AG09319 (cell line): ENCODE data around the gene MYO7B.

Experiments used
- DNase-seq: peaks from one replicate; pipeline ENCODE4 v3.0.0-alpha.2; 2010; ENCODE audit warnings: low read depth; ENCODE audit errors: extremely low read depth
- CTCF ChIP-seq: IDR thresholded peaks from 2 replicates; pipeline ENCODE4 v1.5.1; 2011; ENCODE audit warnings: low read depth, mild to moderate bottlenecking, inconsistent platforms, low read length, moderate library complexity

Gene MYO7B

GRCh38 chr2:127535422-127535901 is at the start of gene MYO7B:
Gene MYO7B (plus strand): TSS chr2:127535683. CDS start chr2:127559723, 24,040 bp downstream.
- no peak for DNase-seq
- no peak for TF ChIP-seq CTCF

GRCh38 chr2:127485694-127486071 is 49.8 kb upstream of the MYO7B start:
- DNase-seq, result no peak
- no peak for TF ChIP-seq CTCF

GRCh38 chr2:127486247-127487058 is 49.0 kb upstream of the MYO7B start:
- TF ChIP-seq CTCF, result no peak
- no peak for DNase-seq

GRCh38 chr2:127490283-127490682 is 45.2 kb upstream of the MYO7B start:
- TF ChIP-seq CTCF, result no peak
- no peak for DNase-seq

GRCh38 chr2:127498386-127498785 is 37.1 kb upstream of the MYO7B start:
- TF ChIP-seq CTCF, result no peak
- DNase-seq, result no peak

- DNase-seq, result no peak
- TF ChIP-seq CTCF, result no peak
Measured at GRCh38 chr2:127503491-127503890, 32.0 kb upstream of the MYO7B start.

GRCh38 chr2:127504552-127505430 is 30.7 kb upstream of the MYO7B start:
- TF ChIP-seq CTCF, result no peak
- DNase-seq, result no peak
